Measurements from ENCODE around the gene DEXI.

DNA sequence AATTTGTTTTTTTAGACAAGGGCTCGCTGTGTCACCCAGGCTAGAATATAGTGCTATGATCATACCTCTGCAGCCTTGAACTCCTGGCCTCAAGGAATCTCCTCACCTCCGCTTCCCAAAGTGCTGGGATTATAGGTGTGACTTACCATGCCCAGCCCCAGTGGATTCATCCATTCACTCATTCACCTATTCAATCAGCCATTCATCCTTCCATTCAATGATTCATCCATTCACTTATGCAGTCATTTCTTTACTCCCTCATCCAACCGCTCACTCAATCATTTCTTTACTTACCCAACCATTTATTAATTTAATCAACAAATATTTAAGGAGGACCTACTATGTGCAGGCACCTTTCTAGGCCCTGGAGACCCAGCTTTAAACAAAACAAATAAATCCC lies 25.7 kb downstream of the DEXI start:
- no peak for TF ChIP-seq CTCF (IDR thresholded peaks at IDR 0.05; ENCODE audit: low read depth, low read length, poor library complexity, severe bottlenecking)
- no peak for TF ChIP-seq EZH2phosphoT487 (IDR thresholded peaks at IDR 0.05; ENCODE audit: borderline replicate concordance, low read length)
